GM19238 (cell line): ENCODE data around the gene E2F7.

ENCODE experiments used
- DNase-seq: peaks from one replicate; pipeline ENCODE4 v3.0.0; 2011; ENCODE audit warnings: low spot score; ENCODE audit not compliant: insufficient read length

E2F7 gene

GRCh38 chr12:77023501-77023900, 41.9 kb downstream of the E2F7 start:
- no peak for DNase-seq

GRCh38 chr12:77019920-77020319, 45.4 kb downstream of the E2F7 start:
- DNase-seq: no peak

GRCh38 chr12:77016606-77017005, 48.8 kb downstream of the E2F7 start:
- DNase-seq: no peak

GRCh38 chr12:77013091-77013490, 52.3 kb downstream of the E2F7 start:
- DNase-seq: no peak

- DNase-seq: peak; percentile 47
Observed at GRCh38 chr12:77010691-77011548, 54.4 kb downstream of the E2F7 start.

- DNase-seq: no peak
Observed at GRCh38 chr12:77007476-77007875, 57.9 kb downstream of the E2F7 start.

GRCh38 chr12:77005611-77006098, 59.7 kb downstream of the E2F7 start:
- DNase-seq: no peak

GRCh38 chr12:77003914-77004313, 61.5 kb downstream of the E2F7 start:
- no peak for DNase-seq

- DNase-seq: no peak
Observed at GRCh38 chr12:77003246-77003645, 62.1 kb downstream of the E2F7 start.

GRCh38 chr12:77002382-77002781, 63.0 kb downstream of the E2F7 start:
- DNase-seq: no peak

- DNase-seq: no peak
Observed at GRCh38 chr12:77001276-77001675, 64.1 kb downstream of the E2F7 start.

- DNase-seq: no peak
Observed at GRCh38 chr12:76998908-76999556, 66.3 kb downstream of the E2F7 start.

GRCh38 chr12:76998386-76998785, 67.0 kb downstream of the E2F7 start:
- no peak for DNase-seq

GRCh38 chr12:76997011-76997780, 68.2 kb downstream of the E2F7 start:
- no peak for DNase-seq

- DNase-seq: no peak
Observed at GRCh38 chr12:76990716-76991115, 74.7 kb downstream of the E2F7 start.

- no peak for DNase-seq
Observed at GRCh38 chr12:76984566-76984965, 80.8 kb downstream of the E2F7 start.

GRCh38 chr12:76983420-76983819, 81.9 kb downstream of the E2F7 start:
- no peak for DNase-seq

- DNase-seq: no peak
Observed at GRCh38 chr12:76980196-76980595, 85.2 kb downstream of the E2F7 start.

GRCh38 chr12:76976777-76977382, 88.5 kb downstream of the E2F7 start:
- DNase-seq: no peak
